ENCODE data around the gene PSG1.
"Not testable (repeated sequence)": the region's sequence is repeated elsewhere in the genome, so short reads cannot be mapped to it uniquely, and the experiment has no call there.

Gene PSG1

GRCh38 chr19:42881279-42881678, 1.8 kb upstream of the PSG1 start:
- DNase-seq (ENCODE audit: low read depth) = not testable (repeated sequence)

GRCh38 chr19:42880621-42881020, 1.1 kb upstream of the PSG1 start:
- DNase-seq (ENCODE audit: low read depth) = not testable (repeated sequence)

DNA sequence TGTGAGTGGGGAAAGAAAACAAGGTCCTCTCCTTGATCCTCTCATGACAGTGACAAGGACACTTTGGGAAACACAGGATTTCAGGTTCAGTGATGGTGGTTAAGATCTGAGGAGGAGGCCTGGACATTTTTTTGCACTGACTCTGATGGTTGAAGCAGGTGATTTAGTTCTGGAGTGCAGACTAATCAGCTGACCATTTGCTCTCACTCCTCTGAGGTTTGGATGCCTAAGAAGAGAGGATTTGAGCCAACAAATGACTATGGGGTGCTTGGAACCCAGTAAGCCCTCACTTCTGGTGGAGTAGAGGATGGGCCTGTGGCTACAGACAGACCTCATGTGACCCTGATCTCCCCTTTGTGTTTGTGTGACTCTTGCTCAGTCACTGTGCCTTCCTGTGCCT, 2.9 kb downstream of the PSG1 start:
- DNase-seq (ENCODE audit: low read depth) = peak; percentile 31

- DNase-seq (ENCODE audit: low read depth) = not testable (repeated sequence)
Observed at GRCh38 chr19:42875881-42876280, 3.6 kb downstream of the PSG1 start.

- peak; percentile 64 for DNase-seq (ENCODE audit: low read depth)
Observed at GRCh38 chr19:42874901-42875813, 4.4 kb downstream of the PSG1 start.

GRCh38 chr19:42874136-42874535, 5.4 kb downstream of the PSG1 start:
- not testable (repeated sequence) for DNase-seq (ENCODE audit: low read depth)

- no peak for DNase-seq (ENCODE audit: low read depth)
Observed at GRCh38 chr19:42872608-42873007, 6.9 kb downstream of the PSG1 start.

DNA sequence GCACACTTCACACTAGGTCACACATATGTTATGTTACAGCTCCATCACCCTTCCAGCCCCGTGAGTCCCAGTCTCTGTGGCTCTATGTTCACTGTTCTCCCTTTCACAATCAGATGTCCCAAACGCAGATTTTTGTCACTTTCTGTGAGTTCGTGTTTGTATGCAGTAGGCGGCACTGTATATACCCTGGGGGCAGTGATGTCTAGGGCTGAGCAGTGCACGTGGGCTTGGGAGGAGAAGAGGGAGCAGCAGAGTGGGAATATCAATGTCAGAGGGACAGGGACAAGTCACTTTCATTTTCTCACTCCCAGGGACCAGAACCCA, 22.0 kb downstream of the PSG1 start:
- no peak for DNase-seq (ENCODE audit: low read depth)

DNA sequence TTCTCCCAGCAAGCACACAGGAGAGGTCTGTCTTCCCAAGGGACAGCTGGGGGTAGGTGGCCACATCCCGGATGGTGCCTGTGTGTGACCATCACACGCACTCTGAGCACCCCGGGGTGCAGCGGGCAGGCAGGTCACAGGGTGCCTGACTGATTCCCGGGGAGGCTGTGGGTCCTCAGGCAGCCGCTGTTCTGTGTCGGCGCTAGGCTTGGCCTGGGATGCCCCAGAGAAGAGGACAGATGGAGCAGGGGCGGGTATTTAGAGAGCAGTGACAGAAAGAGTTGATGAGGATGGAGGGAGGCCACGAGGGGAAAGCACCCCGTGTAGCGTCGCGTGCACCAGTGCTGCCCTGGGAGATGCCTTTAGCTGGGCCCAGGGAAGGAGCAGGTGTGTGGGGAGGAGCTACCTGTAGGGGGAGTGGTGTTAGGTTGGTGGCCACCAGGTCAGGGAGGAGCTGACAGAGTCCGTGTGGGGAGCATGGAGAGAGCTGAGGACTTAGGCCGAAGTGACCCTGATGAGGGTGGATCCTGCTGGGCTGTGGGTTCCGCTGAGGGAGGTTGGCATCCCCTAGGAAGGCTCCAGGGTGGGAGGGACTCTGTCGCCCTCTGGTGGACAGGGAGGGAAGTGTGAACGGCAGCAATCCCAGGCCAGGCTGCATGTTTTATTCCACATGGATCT, 22.5 kb downstream of the PSG1 start:
- DNase-seq (ENCODE audit: low read depth) = not testable (repeated sequence)

DNA sequence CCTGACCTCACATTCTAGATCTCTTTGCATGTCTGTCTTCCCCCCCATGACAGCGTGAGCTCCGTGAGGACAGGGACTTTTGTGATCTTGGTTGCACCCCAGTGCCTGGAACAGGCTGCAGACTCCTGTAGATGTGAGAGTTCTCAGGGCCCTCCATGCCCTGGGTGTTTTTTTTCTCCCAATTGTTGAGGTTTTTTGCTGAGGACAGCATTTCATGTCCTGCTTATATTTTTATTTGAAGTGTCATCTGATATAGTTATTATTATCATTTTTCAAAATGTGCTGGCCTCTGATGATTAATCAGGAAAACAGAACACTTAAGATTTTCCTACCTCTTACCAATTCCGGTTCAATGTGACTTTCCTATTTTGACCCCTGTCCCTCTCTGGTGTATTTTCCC, 24.8 kb downstream of the PSG1 start:
- DNase-seq (ENCODE audit: low read depth) = not testable (repeated sequence)

DNA sequence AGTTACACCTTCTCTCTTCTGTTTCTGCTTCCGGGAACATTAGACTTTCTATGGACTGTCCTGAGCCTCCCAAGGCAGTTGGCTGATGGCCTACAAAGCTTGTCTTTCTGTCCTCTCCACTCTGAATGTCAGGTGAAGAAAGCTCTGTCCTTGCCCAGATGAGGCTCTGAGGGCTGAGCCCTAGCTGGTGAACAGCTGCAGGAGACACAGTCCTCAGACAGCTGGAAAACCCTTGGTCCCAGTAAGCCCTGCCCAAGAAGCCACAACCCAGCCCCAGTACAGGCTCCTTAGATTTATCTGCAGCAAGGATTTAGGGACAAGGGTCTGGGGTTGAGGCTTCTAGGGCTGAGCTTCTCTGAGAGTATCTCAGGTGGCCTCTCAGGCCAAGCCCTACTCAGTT, 26.3 kb downstream of the PSG1 start:
- not testable (repeated sequence) for DNase-seq (ENCODE audit: low read depth)

DNA sequence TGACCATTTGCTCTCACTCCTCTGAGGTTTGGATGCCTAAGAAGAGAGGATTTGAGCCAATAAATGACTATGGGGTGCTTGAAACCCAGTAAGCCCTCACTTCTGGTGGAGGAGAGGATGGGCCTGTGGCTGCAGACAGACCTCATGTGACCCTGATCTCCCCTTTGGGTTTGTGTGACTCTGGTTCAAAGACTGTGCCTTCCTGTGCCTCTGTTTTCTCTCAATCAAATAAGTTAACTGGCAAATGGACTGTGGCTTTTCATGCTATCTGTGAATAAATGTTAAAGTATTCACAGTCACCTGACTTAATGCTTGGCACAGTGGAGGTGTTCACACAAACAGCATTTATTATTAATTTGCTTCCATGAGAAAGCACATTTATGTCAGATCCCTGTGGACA, 26.7 kb downstream of the PSG1 start:
- not testable (repeated sequence) for DNase-seq (ENCODE audit: low read depth)

DNA sequence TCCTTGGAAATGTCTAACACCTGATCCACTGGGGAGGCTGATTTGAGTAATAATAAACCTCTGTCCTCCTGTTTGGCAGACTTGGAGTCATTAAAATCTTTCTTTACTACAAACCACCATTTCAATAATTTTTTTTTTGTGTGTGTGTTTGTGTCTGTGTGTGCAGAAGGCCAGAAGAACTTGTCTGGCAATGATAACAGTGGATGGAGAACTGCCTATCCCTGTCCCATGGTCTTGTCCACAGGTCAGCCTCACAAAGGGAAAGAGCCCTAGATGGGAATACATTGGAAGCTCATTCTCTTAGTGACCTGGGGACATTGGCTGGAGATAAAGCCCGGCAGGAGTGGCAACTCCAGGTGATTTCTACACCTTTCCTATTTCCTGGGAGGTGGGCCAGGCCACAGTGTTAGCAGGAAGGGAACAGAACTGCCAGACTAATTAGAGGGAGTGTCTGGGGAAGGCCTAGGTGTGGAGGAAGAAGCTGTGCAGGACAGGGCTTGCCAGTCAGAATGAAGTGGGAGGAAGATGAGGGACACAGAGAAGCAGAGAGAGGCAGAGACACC, 27.7 kb downstream of the PSG1 start:
- DNase-seq (ENCODE audit: low read depth) = not testable (repeated sequence)

- DNase-seq (ENCODE audit: low read depth) = peak; percentile 96
Observed at GRCh38 chr19:42850981-42851717, 28.4 kb downstream of the PSG1 start.

DNA sequence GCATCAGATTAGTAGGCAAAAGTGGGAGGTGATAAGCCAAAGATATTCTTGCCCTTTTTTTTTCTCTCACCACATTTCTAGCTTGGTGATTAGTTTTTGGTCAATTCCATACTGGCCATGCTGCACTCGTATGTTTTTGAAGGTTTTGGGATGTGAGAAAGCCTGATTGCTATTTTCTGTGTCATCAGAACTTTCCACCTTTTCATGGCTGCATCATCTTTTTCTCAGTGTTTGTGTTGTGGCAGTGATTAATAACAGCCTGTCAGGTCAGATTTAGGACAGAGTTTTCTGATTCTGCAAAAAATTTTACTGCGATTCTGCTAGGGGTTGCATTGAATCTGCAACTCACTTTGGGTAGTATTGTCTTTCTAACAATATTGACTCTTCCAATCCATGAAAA, 32.9 kb downstream of the PSG1 start:
- peak; percentile 4 for DNase-seq (ENCODE audit: low read depth)

DNA sequence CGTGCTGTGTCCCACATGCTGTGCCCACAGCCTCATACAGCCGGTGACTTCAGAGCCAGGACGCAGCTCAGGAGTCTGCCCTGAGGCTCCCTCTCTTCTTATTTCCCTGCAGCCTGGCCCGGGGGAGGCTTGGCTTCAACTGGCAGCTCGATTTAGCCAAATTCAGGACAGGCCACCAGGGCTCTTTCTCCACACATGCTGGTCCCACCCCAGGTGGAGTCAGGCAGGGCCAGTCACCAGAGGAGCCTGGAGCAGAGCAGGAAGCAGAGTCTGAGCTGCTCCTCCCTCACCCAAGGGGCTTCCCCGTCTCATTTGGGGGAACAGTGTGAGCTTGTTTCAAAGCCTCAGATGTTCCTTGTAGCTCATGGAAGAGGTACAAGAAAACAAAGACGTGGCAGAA, 35.9 kb downstream of the PSG1 start:
- DNase-seq (ENCODE audit: low read depth) = not testable (repeated sequence)

DNA sequence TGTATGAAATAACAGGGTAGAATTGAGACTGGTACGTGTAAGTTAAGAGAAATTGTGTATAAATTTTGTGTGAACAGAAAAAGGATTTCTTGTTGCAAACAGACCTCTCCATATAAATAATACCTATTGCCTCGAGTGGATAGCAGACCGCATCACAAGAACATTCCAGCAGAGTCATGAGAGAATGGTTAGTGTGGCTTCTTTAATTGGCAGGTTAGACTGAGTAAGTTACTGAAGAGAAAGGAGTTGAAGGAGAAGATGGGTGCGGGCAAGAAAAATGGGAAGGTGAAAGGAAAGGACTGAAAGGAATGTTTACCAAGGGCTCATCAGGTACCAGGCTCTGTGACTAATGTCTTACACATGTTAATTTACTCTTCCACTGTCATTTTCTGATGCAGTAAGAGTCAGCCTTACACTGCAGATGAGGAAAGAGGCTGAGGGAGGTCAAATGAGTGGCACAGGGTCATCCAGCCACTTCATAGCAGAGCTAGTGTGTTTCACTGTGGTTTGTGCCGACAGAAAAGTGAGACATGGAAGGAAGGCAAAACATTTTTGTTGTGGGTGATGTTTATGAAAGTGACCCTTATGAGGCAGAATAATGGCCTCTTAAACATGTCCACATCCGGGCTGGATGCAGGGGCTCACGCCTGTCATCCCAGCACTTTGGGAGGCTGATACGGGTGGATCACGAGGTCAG, 46.6 kb downstream of the PSG1 start:
- DNase-seq (ENCODE audit: low read depth) = not testable (repeated sequence)

DNA sequence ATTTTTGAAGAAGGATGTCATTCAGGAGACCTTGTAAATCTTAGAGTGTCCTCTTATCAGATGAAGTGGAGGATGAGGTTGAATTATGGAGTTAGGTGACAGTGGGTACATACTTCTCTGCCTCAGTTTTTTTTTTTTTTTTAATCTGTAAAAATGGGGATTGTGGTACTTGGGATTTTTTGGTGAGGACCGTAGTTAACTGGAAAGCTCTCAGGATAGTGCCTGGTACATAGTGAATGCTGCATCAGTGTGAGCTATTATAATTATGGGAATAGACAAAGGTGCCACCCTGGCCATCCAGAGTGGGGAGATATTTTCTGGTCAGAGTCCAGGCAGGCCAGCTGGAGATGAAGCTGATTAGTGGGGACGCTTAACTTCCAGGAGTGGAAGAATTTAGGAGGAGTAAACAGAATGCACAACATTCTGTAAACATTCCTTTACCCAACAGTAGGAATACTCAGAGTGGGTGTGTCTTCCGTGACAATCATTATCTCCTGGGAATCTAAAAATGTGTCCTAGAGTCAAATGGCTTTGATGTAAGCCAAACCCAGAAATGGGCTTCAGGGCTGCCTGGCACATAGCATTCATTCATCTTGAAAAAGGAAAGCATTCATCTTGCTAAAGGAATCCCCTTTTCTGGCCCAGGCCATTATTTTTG, 47.4 kb downstream of the PSG1 start:
- DNase-seq (ENCODE audit: low read depth) = not testable (repeated sequence)

- no peak for DNase-seq (ENCODE audit: low read depth)
Observed at GRCh38 chr19:42831221-42832019, 48.1 kb downstream of the PSG1 start.

GRCh38 chr19:42821306-42821977, 58.1 kb downstream of the PSG1 start:
- peak; percentile 53 for DNase-seq (ENCODE audit: low read depth)
